K562 (cell line): ENCODE data around the gene WDR46. TPM values are rescaled to one million over a fixed set of nuclear protein-coding genes. Genes with fewer than 3 reads are reported as not detected.

Source experiments
- BHLHE40 ChIP-seq: IDR thresholded peaks from 2 replicates; pipeline ENCODE4 v1.6.1; 2011; ENCODE audit warnings: low read length, improper control_type of control experiment
- ETV5 ChIP-seq: sonication (generic); formaldehyde crosslinking; IDR thresholded peaks from 2 replicates; pipeline ENCODE4 v1.4.0; 2020; ENCODE audit warnings: low read depth, mild to moderate bottlenecking, missing genetic modification reagents
- HMBOX1 ChIP-seq: sonication (generic); IDR thresholded peaks from 2 replicates; pipeline ENCODE4 v1.6.1; 2016
- HOXB6 ChIP-seq: fragments of 250-450 bp; sonication (Bioruptor Pico); IDR thresholded peaks from 2 replicates; pipeline ENCODE4 v1.5.1; 2022; ENCODE audit warnings: mild to moderate bottlenecking, borderline replicate concordance
- KDM2B ChIP-seq: fragments of 250-450 bp; sonication (Bioruptor Pico); IDR thresholded peaks from 2 replicates; pipeline ENCODE4 v1.8.0; 2021; ENCODE audit warnings: mild to moderate bottlenecking, moderate library complexity
- MYNN ChIP-seq, 2 experiments: sonication (generic); formaldehyde crosslinking in 1 of 2; IDR thresholded peaks; 2 replicates each; pipeline versions ENCODE4 v1.5.0 to v1.6.1; 2016 to 2020; ENCODE audit warnings: antibody characterized with exemption in 1 of 2, missing genetic modification reagents in 1 of 2
- NFATC3 ChIP-seq: fragments of 450-650 bp; IDR thresholded peaks from 2 replicates; pipeline ENCODE4 v1.6.1; 2017; ENCODE audit warnings: mild to moderate bottlenecking
- POLR2G ChIP-seq: fragments of 200-400 bp; formaldehyde crosslinking; IDR thresholded peaks from 2 replicates; pipeline ENCODE4 v1.6.1; 2017; ENCODE audit warnings: low read depth, mild to moderate bottlenecking, antibody characterized with exemption, low read length, moderate library complexity
- POLR2H ChIP-seq: IDR thresholded peaks from 2 replicates; pipeline ENCODE4 v1.6.1; 2016; ENCODE audit warnings: missing genetic modification characterization, low read depth, mild to moderate bottlenecking, control low read depth, missing compliant biosample characterization, moderate library complexity
- RBFOX2 ChIP-seq: fragments of 200-400 bp; formaldehyde crosslinking; IDR thresholded peaks from 2 replicates; pipeline ENCODE4 v1.6.1; 2017; ENCODE audit warnings: low read depth, mild to moderate bottlenecking, low read length, moderate library complexity
- SMAD2 ChIP-seq: fragments of 150-350 bp; IDR thresholded peaks from 2 replicates; pipeline ENCODE4 v1.6.1; 2014; ENCODE audit warnings: low read depth, mild to moderate bottlenecking, low read length
- THRAP3 ChIP-seq: fragments of 450-650 bp; IDR thresholded peaks from 2 replicates; pipeline ENCODE4 v1.6.1; 2016; ENCODE audit warnings: mild to moderate bottlenecking, inconsistent platforms, borderline replicate concordance
- YBX1 ChIP-seq: fragments of 450-650 bp; IDR thresholded peaks from 2 replicates; pipeline ENCODE4 v1.7.1; 2016; ENCODE audit warnings: mild to moderate bottlenecking
- ZBTB7A ChIP-seq: IDR thresholded peaks from 2 replicates; pipeline ENCODE4 v1.6.1; 2011; ENCODE audit warnings: low read depth, mild to moderate bottlenecking, low read length, moderate library complexity, borderline replicate concordance; ENCODE audit not compliant: control insufficient read depth
- ZC3H8 ChIP-seq: fragments of 450-650 bp; IDR thresholded peaks from 2 replicates; pipeline ENCODE4 v1.6.1; 2017
- ZNF324 ChIP-seq: fragments of 250-450 bp; sonication (Bioruptor Pico); IDR thresholded peaks from 2 replicates; pipeline ENCODE4 v1.4.0; 2020; ENCODE audit warnings: mild to moderate bottlenecking
- ZNF507 ChIP-seq: conservative IDR thresholded peaks from 2 replicates; pipeline ENCODE4 v1.6.1; 2017; ENCODE audit warnings: missing genetic modification characterization, missing compliant biosample characterization
- ZNF57 ChIP-seq: fragments of 450-650 bp; formaldehyde crosslinking; IDR thresholded peaks from 2 replicates; pipeline ENCODE4 v1.4.0; 2020; ENCODE audit warnings: mild to moderate bottlenecking, moderate library complexity
- polyA plus RNA-seq, 8 experiments: library from polyadenylated mRNA; depleted of rRNA in 4 of 8; stranded (reverse) in 5 of 8; unstranded in 3 of 8; fragments of >200 nt; fragmentation: Nextera tagmentation in 2 of 8; fragmentation: Illumina TruSeq in 1 of 8; extraction: Ambion mirVana in 2 of 8; extraction: Trizol in 1 of 8; gene quantifications; 2 replicates each; pipeline versions ENCODE4 v1.2.1 to v1.2.3, GENCODE V29; 2011 to 2014; ENCODE audit warnings: inconsistent platforms in 1 of 8, missing spikeins in 1 of 8
- total RNA-seq, 7 experiments: library from RNA; depleted of rRNA in 6 of 7; stranded (reverse); fragments of >200 nt in 6 of 7; fragmentation: Illumina TruSeq in 2 of 7; extraction: Trizol in 2 of 7; gene quantifications; 2 replicates each; pipeline versions ENCODE4 v1.2.1 to v1.2.3, GENCODE V29; 2011 to 2021; ENCODE audit warnings: low replicate concordance in 1 of 7
- TF ChIP-seq, protein P1 (sequence below): IDR thresholded peaks from 2 replicates; pipeline ENCODE4 v1.6.1; 2012; ENCODE audit warnings: low read depth, low read length, improper control_type of control experiment, borderline replicate concordance
- TF ChIP-seq, protein P2 (sequence below): fragments of 450-650 bp; formaldehyde crosslinking; conservative IDR thresholded peaks from 2 replicates; pipeline ENCODE4 v1.4.0; 2022; ENCODE audit warnings: mild to moderate bottlenecking, missing genetic modification characterization
- TF ChIP-seq, protein P3 (sequence below): conservative IDR thresholded peaks from 2 replicates; pipeline ENCODE4 v1.6.1; 2011; ENCODE audit warnings: low read depth, mild to moderate bottlenecking, low read length; ENCODE audit not compliant: control insufficient read depth
- TF ChIP-seq, protein P4 (sequence below): sonication (generic); formaldehyde crosslinking; IDR thresholded peaks from 2 replicates; pipeline ENCODE4 v1.9.0; 2022; ENCODE audit warnings: mild to moderate bottlenecking, missing genetic modification reagents

Gene WDR46
- total and polyA plus RNA-seq, 9 of the 15 experiments (the other 6 are each of a cell fraction or from before 2014, with no cell fraction given) = 8.9 to 146 (median 93.1) TPM

DNA sequence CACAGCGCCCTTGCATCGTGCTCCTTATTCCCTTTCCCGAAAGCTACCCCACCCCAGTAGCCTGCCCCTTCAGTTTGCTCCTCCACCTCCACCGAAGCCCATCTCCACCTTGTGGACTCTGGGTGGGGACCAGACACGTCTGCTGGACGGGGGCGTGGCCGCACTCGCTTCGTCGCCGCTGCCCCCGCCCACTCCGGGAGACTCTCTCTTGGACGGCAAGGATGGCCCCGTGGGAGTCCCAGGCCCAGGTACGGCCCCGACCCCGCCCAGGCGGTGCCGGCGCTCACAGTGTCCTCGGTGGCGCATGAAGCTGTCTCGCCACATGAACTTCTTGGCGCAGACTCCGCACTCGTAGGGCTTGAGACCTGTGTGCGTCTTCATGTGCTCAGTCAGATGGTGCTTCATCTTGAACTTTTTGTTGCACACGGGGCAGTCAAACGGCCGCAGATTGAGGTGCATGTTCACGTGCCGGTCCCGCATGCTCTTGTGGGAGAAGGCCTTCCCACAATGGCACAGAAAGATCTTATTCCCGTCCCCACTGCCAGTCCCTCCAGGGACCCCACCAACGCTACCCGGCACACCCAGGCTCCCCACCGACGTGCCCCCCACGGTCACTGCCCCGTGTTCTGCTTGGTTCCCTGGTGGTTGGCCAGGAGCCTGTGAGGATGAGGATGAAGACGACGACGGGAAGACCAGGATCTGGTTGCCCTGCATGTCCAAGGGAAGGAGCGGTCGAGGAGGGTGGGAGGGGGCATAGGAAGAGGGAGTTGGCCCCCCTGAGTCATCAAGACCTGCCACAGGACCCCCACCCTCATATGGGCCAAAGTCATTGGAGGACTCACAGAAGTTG lies 26.1 kb upstream of the WDR46 start (continued):
- TF ChIP-seq, protein P1, sequence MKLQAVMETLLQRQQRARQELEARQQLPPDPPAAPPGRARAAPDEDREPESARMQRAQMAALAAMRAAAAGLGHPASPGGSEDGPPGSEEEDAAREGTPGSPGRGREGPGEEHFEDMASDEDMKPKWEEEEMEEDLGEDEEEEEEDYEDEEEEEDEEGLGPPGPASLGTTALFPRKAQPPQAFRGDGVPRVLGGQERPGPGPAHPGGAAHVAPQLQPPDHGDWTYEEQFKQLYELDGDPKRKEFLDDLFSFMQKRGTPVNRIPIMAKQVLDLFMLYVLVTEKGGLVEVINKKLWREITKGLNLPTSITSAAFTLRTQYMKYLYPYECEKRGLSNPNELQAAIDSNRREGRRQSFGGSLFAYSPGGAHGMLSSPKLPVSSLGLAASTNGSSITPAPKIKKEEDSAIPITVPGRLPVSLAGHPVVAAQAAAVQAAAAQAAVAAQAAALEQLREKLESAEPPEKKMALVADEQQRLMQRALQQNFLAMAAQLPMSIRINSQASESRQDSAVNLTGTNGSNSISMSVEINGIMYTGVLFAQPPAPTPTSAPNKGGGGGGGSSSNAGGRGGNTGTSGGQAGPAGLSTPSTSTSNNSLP = no peak
- TF ChIP-seq NFATC3 (no peak), POLR2G (peak; percentile 79), BHLHE40 (peak; percentile 65; the same call in 1 of the 2 replicates), THRAP3 (no peak), KDM2B (CRISPR knock-in tag) (no peak), ZNF507 (tag) (no peak), ZBTB7A (peak; percentile 32; the same call in 1 of the 2 replicates), HOXB6 (CRISPR knock-in tag) (no peak), ETV5 (0 out of 2 replicates have a peak, but pooled peaks have one; percentile 30), ZC3H8 (no peak), RBFOX2 (peak; percentile 63), MYNN (IDR thresholded peaks at IDR 0.05) (no peak), MYNN (CRISPR knock-in tag; IDR thresholded peaks at IDR 0.05) (no peak), SMAD2 (no peak), ZNF57 (CRISPR knock-in tag) (no peak), ZNF324 (CRISPR knock-in tag) (peak; percentile 74; the same call in 1 of the 2 replicates), POLR2H (tag) (no peak), YBX1 (no peak), HMBOX1 (no peak)
- TF ChIP-seq, protein P2, sequence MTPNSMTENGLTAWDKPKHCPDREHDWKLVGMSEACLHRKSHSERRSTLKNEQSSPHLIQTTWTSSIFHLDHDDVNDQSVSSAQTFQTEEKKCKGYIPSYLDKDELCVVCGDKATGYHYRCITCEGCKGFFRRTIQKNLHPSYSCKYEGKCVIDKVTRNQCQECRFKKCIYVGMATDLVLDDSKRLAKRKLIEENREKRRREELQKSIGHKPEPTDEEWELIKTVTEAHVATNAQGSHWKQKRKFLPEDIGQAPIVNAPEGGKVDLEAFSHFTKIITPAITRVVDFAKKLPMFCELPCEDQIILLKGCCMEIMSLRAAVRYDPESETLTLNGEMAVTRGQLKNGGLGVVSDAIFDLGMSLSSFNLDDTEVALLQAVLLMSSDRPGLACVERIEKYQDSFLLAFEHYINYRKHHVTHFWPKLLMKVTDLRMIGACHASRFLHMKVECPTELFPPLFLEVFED (CRISPR knock-in tag) = no peak
- TF ChIP-seq, protein P3, sequence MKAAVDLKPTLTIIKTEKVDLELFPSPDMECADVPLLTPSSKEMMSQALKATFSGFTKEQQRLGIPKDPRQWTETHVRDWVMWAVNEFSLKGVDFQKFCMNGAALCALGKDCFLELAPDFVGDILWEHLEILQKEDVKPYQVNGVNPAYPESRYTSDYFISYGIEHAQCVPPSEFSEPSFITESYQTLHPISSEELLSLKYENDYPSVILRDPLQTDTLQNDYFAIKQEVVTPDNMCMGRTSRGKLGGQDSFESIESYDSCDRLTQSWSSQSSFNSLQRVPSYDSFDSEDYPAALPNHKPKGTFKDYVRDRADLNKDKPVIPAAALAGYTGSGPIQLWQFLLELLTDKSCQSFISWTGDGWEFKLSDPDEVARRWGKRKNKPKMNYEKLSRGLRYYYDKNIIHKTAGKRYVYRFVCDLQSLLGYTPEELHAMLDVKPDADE = peak; percentile 40; the same call in 1 of the 2 replicates
- TF ChIP-seq, protein P4, sequence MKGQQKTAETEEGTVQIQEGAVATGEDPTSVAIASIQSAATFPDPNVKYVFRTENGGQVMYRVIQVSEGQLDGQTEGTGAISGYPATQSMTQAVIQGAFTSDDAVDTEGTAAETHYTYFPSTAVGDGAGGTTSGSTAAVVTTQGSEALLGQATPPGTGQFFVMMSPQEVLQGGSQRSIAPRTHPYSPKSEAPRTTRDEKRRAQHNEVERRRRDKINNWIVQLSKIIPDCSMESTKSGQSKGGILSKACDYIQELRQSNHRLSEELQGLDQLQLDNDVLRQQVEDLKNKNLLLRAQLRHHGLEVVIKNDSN = 0 out of 2 replicates have a peak, but pooled peaks have one; percentile 42
